Effector CD4-positive, alpha-beta T cell (primary cell): ENCODE data around the gene FOXL2.

ENCODE experiments used
- DNase-seq: peaks from one replicate; pipeline ENCODE4 v3.0.0-alpha.2; 2020

Gene FOXL2

GRCh38 chr3:138944929-138945708, 1.8 kb downstream of the FOXL2 start:
- no peak for DNase-seq

- DNase-seq, result no peak
Observed at GRCh38 chr3:138944654-138944928, 2.3 kb downstream of the FOXL2 start.

- no peak for DNase-seq
Observed at GRCh38 chr3:138943724-138944653, 2.9 kb downstream of the FOXL2 start.

- DNase-seq, result no peak
Observed at GRCh38 chr3:138942861-138943623, 3.9 kb downstream of the FOXL2 start.

- no peak for DNase-seq
Observed at GRCh38 chr3:138942271-138942670, 4.7 kb downstream of the FOXL2 start.

GRCh38 chr3:138941259-138941885, 5.6 kb downstream of the FOXL2 start:
- no peak for DNase-seq

- no peak for DNase-seq
Observed at GRCh38 chr3:138940446-138940845, 6.5 kb downstream of the FOXL2 start.

GRCh38 chr3:138939561-138940241, 7.2 kb downstream of the FOXL2 start:
- DNase-seq, result no peak

GRCh38 chr3:138938877-138939560, 7.9 kb downstream of the FOXL2 start:
- no peak for DNase-seq

GRCh38 chr3:138938056-138938876, 8.7 kb downstream of the FOXL2 start:
- DNase-seq, result no peak

GRCh38 chr3:138937690-138938055, 9.3 kb downstream of the FOXL2 start:
- DNase-seq, result no peak

- no peak for DNase-seq
Observed at GRCh38 chr3:138936741-138937689, 9.9 kb downstream of the FOXL2 start.

- peak; percentile 57 for DNase-seq
Observed at GRCh38 chr3:138935863-138936740, 10.8 kb downstream of the FOXL2 start.

GRCh38 chr3:138935505-138935862, 11.5 kb downstream of the FOXL2 start:
- DNase-seq, result no peak

- DNase-seq, result no peak
Observed at GRCh38 chr3:138933981-138934691, 12.8 kb downstream of the FOXL2 start.

- no peak for DNase-seq
Observed at GRCh38 chr3:138933068-138933668, 13.8 kb downstream of the FOXL2 start.

- DNase-seq, result no peak
Observed at GRCh38 chr3:138928727-138929372, 18.1 kb downstream of the FOXL2 start.
